HG03378 (cell line): Measurements from ENCODE around the gene OBSCN.

Experiments
- ATAC-seq: cut with Tn5 transposase; IDR thresholded peaks from one replicate; pipeline ENCODE4 v1.9.1; 2021; ENCODE audit warnings: mild to moderate bottlenecking, moderate library complexity; ENCODE audit not compliant: unreplicated experiment

OBSCN gene

GRCh38 chr1:228275430-228276173, 67.8 kb downstream of the OBSCN start:
- no peak for ATAC-seq

- no peak for ATAC-seq
Observed at GRCh38 chr1:228276174-228276831, 68.5 kb downstream of the OBSCN start.

- ATAC-seq: no peak
Observed at GRCh38 chr1:228276901-228277490, 69.2 kb downstream of the OBSCN start.

GRCh38 chr1:228277491-228278431, 69.9 kb downstream of the OBSCN start:
- ATAC-seq: no peak

GRCh38 chr1:228278432-228278941, 70.6 kb downstream of the OBSCN start:
- ATAC-seq: no peak

- ATAC-seq: no peak
Observed at GRCh38 chr1:228279011-228279721, 71.3 kb downstream of the OBSCN start.

GRCh38 chr1:228279722-228280105, 71.9 kb downstream of the OBSCN start:
- no peak for ATAC-seq

GRCh38 chr1:228280106-228280901, 72.5 kb downstream of the OBSCN start:
- ATAC-seq: no peak

- ATAC-seq: no peak
Observed at GRCh38 chr1:228280961-228281591, 73.2 kb downstream of the OBSCN start.

GRCh38 chr1:228281631-228282328, 73.9 kb downstream of the OBSCN start:
- no peak for ATAC-seq

GRCh38 chr1:228282329-228283042, 74.6 kb downstream of the OBSCN start:
- ATAC-seq: no peak

- ATAC-seq: no peak
Observed at GRCh38 chr1:228283043-228283371, 75.2 kb downstream of the OBSCN start.

- ATAC-seq: no peak
Observed at GRCh38 chr1:228283476-228284147, 75.8 kb downstream of the OBSCN start.

- ATAC-seq: no peak
Observed at GRCh38 chr1:228284148-228284495, 76.3 kb downstream of the OBSCN start.

- no peak for ATAC-seq
Observed at GRCh38 chr1:228284521-228284920, 76.7 kb downstream of the OBSCN start.

GRCh38 chr1:228285661-228286504, 78.0 kb downstream of the OBSCN start:
- ATAC-seq: no peak
